ENCODE results near the gene MSANTD7.
"Not testable (repeated sequence)": the region's sequence is repeated elsewhere in the genome, so short reads cannot be mapped to it uniquely, and the experiment has no call there.

The MSANTD7 gene

GRCh38 chr10:14837003-14837756 lies 926 bp upstream of the MSANTD7 start:
- DNase-seq (ENCODE audit: low spot score): peak; percentile 5

- peak; percentile 19 for DNase-seq (ENCODE audit: low spot score)
Observed at GRCh38 chr10:14838582-14839304, 637 bp downstream of the MSANTD7 start.

- DNase-seq (ENCODE audit: low spot score): no peak
Observed at GRCh38 chr10:14839305-14839695, 1.2 kb downstream of the MSANTD7 start.

- DNase-seq (ENCODE audit: low spot score): no peak
Observed at GRCh38 chr10:14840178-14840577, 2.1 kb downstream of the MSANTD7 start.

- DNase-seq (ENCODE audit: low spot score): no peak
Observed at GRCh38 chr10:14843327-14843988, 5.4 kb downstream of the MSANTD7 start.

DNA sequence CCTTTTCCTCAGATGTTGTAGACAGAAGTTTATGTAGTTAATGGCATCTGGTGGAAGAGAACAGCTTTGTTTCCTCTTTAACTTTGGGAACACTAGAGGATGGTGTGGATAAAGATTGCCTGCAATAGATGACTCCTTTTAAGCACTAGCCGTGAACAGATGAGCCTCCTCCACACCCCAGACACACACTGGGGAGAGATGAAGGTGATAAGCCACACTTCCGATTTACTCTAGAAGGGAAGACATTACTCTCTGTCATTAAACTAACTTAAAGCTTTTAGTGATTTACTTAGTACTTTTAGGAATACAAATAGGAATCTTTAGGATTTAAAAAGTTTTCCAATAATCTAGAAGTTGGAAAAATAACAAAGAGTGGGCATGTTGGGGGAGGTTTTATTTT lies 6.8 kb downstream of the MSANTD7 start:
- no peak for DNase-seq (ENCODE audit: low spot score)

DNA sequence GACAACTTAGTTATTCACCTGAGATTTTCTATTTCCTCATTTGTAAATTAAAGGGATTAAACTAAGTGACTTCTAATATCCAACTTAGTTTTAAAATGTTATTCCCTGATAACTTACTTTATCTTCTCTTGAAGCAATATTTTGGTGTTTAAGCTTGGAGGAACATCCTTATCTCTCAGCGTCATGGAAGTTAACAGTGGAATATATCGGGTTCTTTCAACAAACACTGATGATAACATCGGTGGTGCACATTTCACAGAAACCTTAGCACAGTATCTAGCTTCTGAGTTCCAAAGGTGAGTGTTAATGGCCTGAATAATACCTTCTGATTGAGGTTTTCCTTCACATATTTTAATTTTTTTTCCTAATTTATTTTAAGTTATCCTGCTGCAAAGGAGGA lies 14.1 kb downstream of the MSANTD7 start:
- DNase-seq (ENCODE audit: low spot score): no peak

DNA sequence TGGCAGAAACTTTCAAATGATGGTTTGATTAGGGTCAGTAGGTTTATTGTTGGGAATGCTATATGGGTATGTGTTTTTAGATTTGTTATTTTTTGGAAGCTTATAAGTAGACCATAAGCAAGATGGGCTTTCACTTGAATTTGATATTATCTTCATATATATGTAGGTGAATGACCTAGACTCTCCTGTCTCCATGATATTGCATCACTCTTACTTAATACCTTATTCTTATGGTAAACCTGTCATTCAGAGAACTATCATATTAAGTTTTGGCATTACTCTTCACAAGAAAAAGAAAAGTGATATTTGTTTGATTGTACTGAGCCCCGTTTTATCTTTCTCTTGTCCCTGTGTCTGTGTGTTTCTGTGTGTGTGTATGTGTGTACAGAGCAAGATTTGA lies 17.3 kb downstream of the MSANTD7 start:
- no peak for DNase-seq (ENCODE audit: low spot score)

DNA sequence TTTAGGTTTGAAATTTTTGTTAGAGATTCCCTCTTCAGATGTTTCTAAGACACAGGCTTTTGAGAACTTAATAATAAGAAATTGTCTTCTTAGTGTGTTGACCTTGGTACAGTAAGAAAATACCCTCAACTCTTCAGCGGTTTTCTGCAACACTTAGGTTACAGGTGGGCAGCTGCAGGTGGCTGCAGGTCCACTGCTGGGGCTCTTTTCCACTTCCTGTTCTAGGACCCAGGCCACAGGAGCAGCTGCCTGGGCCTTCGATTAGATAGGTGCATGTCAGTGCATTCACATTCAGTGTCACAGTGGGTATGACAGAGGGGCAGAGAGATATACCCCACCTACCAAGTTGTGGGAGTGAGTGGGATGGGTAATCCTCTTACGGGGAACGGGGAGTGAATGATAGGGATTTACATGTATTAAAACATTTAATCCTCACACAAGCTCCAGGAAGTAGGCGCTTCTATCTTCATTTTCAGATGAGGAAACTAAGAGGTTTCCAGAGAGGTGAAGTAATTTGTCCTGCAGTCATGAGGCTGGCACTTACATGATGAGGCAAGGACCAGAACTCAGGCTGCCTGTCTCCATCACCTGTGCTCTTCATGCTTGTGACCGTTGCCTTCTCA lies 20.3 kb downstream of the MSANTD7 start:
- no peak for DNase-seq (ENCODE audit: low spot score)

GRCh38 chr10:14859043-14859442 lies 20.9 kb downstream of the MSANTD7 start:
- no peak for DNase-seq (ENCODE audit: low spot score)

- no peak for DNase-seq (ENCODE audit: low spot score)
Observed at GRCh38 chr10:14859775-14860174, 21.7 kb downstream of the MSANTD7 start.

- no peak for DNase-seq (ENCODE audit: low spot score)
Observed at GRCh38 chr10:14860791-14861190, 22.7 kb downstream of the MSANTD7 start.

DNA sequence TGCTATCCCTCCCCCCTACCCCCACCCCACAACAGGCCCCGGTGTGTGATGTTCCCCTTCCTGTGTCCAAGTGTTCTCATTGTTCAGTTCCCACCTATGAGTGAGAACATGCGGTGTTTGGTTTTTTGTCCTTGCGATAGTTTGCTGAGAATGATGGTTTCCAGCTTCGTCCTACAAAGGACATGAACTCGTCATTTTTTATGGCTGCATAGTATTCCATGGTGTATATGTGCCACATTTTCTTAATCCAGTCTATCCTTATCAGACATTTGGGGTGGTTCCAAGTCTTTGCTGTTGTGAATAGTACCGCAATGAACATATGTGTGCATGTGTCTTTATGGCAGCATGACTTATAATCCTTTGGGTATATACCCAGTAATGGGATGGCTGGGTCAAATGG lies 26.4 kb downstream of the MSANTD7 start:
- not testable (repeated sequence) for DNase-seq (ENCODE audit: low spot score)

DNA sequence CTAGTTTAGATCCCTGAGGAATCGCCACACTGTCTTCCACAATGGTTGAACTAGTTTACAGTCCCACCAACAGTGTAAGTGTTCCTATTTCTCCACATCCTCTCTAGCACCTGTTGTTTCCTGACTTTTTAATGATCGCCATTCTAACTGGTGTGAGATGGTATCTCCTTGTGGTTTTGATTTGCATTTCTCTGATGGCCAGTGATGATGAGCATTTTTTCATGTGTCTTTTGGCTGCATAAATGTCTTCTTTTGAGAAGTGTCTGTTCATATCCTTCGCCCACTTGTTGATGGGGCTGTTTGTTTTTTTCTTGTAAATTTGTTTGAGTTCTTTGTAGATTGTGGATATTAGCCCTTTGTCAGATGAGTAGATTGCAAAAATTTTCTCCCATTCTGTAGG lies 26.8 kb downstream of the MSANTD7 start:
- DNase-seq (ENCODE audit: low spot score): not testable (repeated sequence)

DNA sequence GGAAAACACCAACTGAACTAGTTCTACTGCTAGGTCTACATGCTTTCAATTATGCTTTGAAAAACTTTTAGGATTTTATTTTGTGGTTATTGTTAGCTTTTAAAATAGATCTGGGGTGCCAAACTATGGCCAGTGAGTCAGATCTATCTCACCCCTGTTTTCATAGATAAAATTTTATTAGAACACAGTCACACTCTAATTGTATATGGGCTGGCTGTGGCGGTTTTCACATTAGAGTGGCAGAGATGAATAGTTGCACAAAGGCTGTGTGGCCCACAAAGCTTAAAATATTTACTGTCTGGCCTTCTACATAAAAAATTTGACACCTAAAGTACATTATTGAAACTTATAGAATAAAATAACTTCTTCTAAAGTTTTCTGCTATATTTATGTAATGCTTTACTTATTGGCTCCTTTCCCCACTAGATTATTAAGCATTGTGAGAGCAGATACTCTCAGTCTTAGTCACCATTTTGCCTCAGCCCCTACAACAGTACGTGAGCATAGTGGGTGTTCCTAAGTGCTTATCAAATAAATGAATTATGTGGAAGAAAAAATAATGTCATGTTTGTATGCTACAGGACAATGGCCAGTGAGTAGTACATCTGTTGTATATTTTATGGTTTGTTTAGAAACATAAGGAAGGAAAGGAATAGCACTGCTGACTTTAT lies 35.1 kb downstream of the MSANTD7 start:
- peak; percentile 10 for DNase-seq (ENCODE audit: low spot score)

DNA sequence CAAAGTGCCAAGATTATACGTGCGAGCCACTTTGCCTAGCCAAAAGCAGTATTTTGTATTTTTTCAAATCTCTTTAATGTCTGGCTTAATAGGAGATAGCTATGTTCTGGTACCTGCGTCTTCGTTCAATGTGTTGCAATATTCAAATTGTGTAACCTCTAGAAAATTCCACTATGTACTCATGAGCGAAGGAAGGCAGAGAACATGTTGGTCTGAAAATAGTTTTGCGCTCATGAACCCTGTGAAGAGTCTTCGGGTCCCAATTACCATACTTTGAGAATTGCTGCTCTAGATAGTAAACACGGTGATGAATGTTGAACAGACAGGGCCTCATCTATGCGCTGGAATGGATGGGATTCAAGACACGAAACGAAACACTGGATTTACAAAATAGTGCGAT lies 37.8 kb downstream of the MSANTD7 start:
- no peak for DNase-seq (ENCODE audit: low spot score)

GRCh38 chr10:14876764-14877163 lies 38.7 kb downstream of the MSANTD7 start:
- no peak for DNase-seq (ENCODE audit: low spot score)

DNA sequence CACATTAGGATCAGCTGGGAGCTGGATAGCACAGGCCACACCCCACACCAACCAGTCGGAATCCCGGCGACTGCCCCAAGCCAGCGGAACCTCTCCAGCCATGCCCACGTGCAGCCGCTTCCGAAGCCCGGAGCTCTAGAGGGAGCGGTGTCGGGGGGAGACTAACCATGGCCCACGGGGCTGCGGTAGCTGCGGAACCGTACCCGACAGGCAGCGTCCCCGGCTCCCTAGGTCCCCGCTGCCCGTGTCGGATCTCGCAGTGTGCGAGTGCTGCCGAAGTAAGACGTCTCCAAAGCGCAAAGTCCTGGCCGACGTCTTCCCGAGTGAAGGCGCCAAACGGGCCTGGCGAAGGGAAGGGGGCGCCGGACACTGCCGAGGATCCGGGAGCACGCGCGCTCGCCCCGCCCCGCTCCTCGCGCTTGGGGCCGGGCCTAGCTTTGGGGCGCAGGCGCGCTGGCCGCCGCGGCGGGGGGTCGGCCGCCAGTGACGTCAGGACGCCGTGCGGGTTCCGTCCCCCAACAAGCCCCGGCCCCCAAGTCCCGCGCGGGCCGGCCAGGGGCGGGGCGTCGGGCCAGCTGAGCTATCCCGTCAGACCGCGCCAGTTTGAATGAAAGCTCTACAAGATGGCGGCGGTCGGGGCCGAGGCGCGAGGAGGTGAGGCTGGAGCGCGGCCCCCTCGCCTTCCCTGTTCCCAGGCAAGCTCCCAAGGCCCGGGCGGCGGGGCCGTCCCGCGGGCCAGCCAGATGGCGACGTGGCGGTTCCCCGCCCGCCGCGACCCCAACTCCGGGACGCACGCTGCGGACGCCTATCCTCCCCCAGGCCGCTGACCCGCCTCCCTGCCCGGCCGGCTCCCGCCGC lies 40.4 kb downstream of the MSANTD7 start, which contains the start of gene SUV39H2:
Gene SUV39H2, plus strand, starts transcription at position 601 of the 858 bp plus-strand sequence. Its CDS starts 23 bp downstream, at position 624.
- DNase-seq (ENCODE audit: low spot score): peak; percentile 99

DNA sequence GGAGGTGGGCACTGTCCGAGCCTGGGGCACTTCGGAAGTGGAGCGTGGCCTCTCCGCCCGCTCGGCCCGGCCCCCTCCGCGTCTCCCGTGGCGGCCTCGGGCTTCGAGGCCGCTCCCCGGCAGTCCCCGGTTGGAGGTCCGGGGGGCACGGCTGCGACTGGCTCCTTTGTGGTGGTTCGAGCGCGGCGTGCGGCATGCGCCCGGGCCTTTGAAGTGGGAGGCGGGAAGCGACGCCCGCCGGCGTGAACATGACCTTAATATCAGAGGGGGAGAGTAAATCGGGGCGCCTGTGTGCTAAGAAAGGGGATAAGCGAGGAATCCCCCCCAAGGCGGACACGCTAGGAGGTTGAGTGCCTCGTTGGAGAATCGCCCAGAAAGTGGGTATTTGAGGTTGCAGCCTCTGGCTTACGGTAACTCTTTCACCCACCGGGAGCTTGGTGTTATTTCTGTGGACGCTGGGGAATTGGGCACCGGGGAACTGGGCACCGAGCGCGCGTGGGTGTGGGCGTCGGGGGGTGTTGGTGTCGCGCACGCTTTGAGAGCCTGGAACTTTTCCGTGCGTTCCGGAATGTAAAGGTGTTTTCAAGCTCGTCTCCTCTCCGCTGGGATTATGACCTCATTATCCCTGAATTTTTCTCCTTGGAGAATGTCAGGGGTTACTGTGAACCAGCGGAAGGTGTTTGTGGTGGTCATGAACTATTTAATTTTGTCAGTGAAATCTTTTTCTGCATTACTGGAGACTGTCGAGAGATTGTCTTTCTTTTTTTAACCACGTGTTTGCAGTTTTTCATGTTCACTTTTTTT lies 41.2 kb downstream of the MSANTD7 start:
- no peak for DNase-seq (ENCODE audit: low spot score)

DNA sequence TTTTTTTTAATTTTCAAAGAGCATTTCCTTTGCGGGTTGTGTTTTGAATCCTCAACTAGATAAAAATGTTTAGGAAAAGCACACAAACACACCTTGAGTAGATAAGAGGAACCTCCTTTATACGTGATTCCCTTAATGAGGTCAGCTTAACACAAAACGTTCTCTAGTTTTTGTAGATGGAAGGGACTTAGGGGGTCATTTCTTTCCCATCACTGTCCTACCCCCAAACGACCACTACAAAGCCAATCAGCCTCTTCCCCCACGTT lies 41.8 kb downstream of the MSANTD7 start:
- DNase-seq (ENCODE audit: low spot score): no peak
